Measurements from ENCODE around the gene TTLL11. TPM values are rescaled to one million over a fixed set of nuclear protein-coding genes. Genes with fewer than 3 reads are reported as not detected.

The TTLL11 gene
- polyA plus RNA-seq, 1 donor (not counting 4 experiments of a cell fraction or from before 2014, with no cell fraction given): 8.0 TPM

- Histone ChIP-seq H4K20me1 (ENCODE audit: control insufficient read depth, extremely low read depth, insufficient read depth, low read length) (no peaks in the 10 kb centered on the region), H3K79me2 (ENCODE audit: control insufficient read depth, insufficient read depth, low read length) (no peaks in the 10 kb centered on the region), H3K36me3 (ENCODE audit: control insufficient read depth in 2 of 2, extremely low read depth in 1 of 2, insufficient read depth in 2 of 2, low read length in 2 of 2) (no peaks in the 10 kb centered on the region), H3K27me3 (ENCODE audit: control insufficient read depth, extremely low read depth, insufficient read depth, low read length) (peaks cover 11% of the 10 kb centered on the region), H3K9me1 (ENCODE audit: control insufficient read depth, extremely low read depth, insufficient read depth, low read length) (no peaks in the 10 kb centered on the region), H3K9me3 (ENCODE audit: control insufficient read depth, low read depth, low read length) (no peaks in the 10 kb centered on the region), H3K4me2 (ENCODE audit: control insufficient read depth, extremely low read depth, insufficient read depth, low read depth, low read length) (no peak overlapping the region), H3K9ac (ENCODE audit: control insufficient read depth, extremely low read depth, insufficient read depth, low read length) (no peak overlapping the region), H3K4me1 (ENCODE audit: control insufficient read depth, extremely low read depth, insufficient read depth, low read length) (peaks cover 4% of the 10 kb centered on the region), H3K4me3 (ENCODE audit: control insufficient read depth in 2 of 3, extremely low read depth in 1 of 3, insufficient read depth in 2 of 3, low read depth in 1 of 3, low read length in 3 of 3) (no peak overlapping the region), H3K27ac (ENCODE audit: control insufficient read depth, insufficient read depth, low read length) (no peak overlapping the region), H2AFZ (ENCODE audit: control insufficient read depth, low read length) (no peak overlapping the region)
- DNase-seq (ENCODE audit: low read depth, low spot score) (no peak), FAIRE-seq (no peak)
- TF ChIP-seq EZH2 (IDR thresholded peaks at IDR 0.05; ENCODE audit: low read length) (no peak), CTCF (optimal IDR thresholded peaks at IDR 0.05 in 1 of 3, IDR thresholded peaks at IDR 0.05 in 1 of 3, conservative IDR thresholded peaks at IDR 0.05 in 1 of 3; ENCODE audit: extremely low read depth in 1 of 3, insufficient read depth in 2 of 3, low read length in 3 of 3) (no peak)
- dilution Hi-C loops (cut with MboI; ENCODE audit: extremely low pct_ligation_motif_present, low sequenced_read_pairs): no loop called here
Observed at GRCh38 chr9:122133984-122134535, 41.0 kb upstream of the TTLL11 start.

GRCh38 chr9:122133263-122133983, 40.3 kb upstream of the TTLL11 start:
- Histone ChIP-seq H3K4me2 (ENCODE audit: control insufficient read depth, extremely low read depth, insufficient read depth, low read depth, low read length) (no peak overlapping the region), H3K36me3 (ENCODE audit: control insufficient read depth in 2 of 2, extremely low read depth in 1 of 2, insufficient read depth in 2 of 2, low read length in 2 of 2) (no peaks in the 10 kb centered on the region), H3K27ac (ENCODE audit: control insufficient read depth, insufficient read depth, low read length) (no peak overlapping the region), H3K9ac (ENCODE audit: control insufficient read depth, extremely low read depth, insufficient read depth, low read length) (no peak overlapping the region), H4K20me1 (ENCODE audit: control insufficient read depth, extremely low read depth, insufficient read depth, low read length) (no peaks in the 10 kb centered on the region), H3K4me3 (ENCODE audit: control insufficient read depth in 2 of 3, extremely low read depth in 1 of 3, insufficient read depth in 2 of 3, low read depth in 1 of 3, low read length in 3 of 3) (no peak overlapping the region), H3K9me3 (ENCODE audit: control insufficient read depth, low read depth, low read length) (no peaks in the 10 kb centered on the region), H3K4me1 (ENCODE audit: control insufficient read depth, extremely low read depth, insufficient read depth, low read length) (no peaks in the 10 kb centered on the region), H3K27me3 (ENCODE audit: control insufficient read depth, extremely low read depth, insufficient read depth, low read length) (peaks cover 11% of the 10 kb centered on the region), H2AFZ (ENCODE audit: control insufficient read depth, low read length) (no peak overlapping the region), H3K79me2 (ENCODE audit: control insufficient read depth, insufficient read depth, low read length) (no peaks in the 10 kb centered on the region), H3K9me1 (ENCODE audit: control insufficient read depth, extremely low read depth, insufficient read depth, low read length) (no peaks in the 10 kb centered on the region)
- no peak for FAIRE-seq
- TF ChIP-seq EZH2 (IDR thresholded peaks at IDR 0.05; ENCODE audit: low read length) (no peak), CTCF (optimal IDR thresholded peaks at IDR 0.05 in 1 of 3, IDR thresholded peaks at IDR 0.05 in 1 of 3, conservative IDR thresholded peaks at IDR 0.05 in 1 of 3; ENCODE audit: extremely low read depth in 1 of 3, insufficient read depth in 2 of 3, low read length in 3 of 3) (no peak)
- dilution Hi-C loops (cut with MboI; ENCODE audit: extremely low pct_ligation_motif_present, low sequenced_read_pairs): no loop called here
- no peak for DNase-seq (ENCODE audit: low read depth, low spot score)

Measured in keratinocyte (primary cell).